Prostate gland (tissue), 2 donors: ENCODE results near the gene FN3K.

Experiments
- CTCF ChIP-seq, 4 experiments: fragments of 200-600 bp in 2 of 4; fragments of 450-650 bp in 2 of 4; sonication (generic) in 2 of 4; IDR thresholded peaks; 1 replicate in 3 of 4; 2 replicates in 1 of 4; pipeline ENCODE4 v1.5.1; 2016 to 2019; ENCODE audit warnings: antibody characterized with exemption in 4 of 4, mild to moderate bottlenecking in 2 of 4, moderate library complexity in 2 of 4
- POLR2A ChIP-seq: fragments of 450-650 bp; IDR thresholded peaks from one replicate; pipeline ENCODE4 v1.6.1; 2016; ENCODE audit warnings: antibody characterized with exemption, mild to moderate bottlenecking
- POLR2AphosphoS5 ChIP-seq: sonication (generic); formaldehyde crosslinking; IDR thresholded peaks from one replicate; pipeline ENCODE4 v1.6.1; 2017; ENCODE audit warnings: antibody characterized with exemption

GRCh38 chr17:82699551-82699950 lies 35.9 kb upstream of the FN3K start:
- no peak for TF ChIP-seq CTCF (IDR thresholded peaks at IDR 0.05)
- TF ChIP-seq POLR2AphosphoS5, result no peak
- TF ChIP-seq POLR2A, result no peak
